Activated T-helper 2 cell treated with anti-CD3 and anti-CD28 coated beads, Interferon-gamma antibody, Interleukin-2, Interleukin-4, amounts not matched to agents 10 μg/mL and 5 μg/mL and 100 μg/mL, durations not matched to agents 14 hours and 24 hours and 36 hours (primary cell): ENCODE measurements around the gene DCC. TPM values are rescaled to one million over a fixed set of nuclear protein-coding genes. Genes with fewer than 3 reads are reported as not detected.
"Not testable (repeated sequence)": the region's sequence is repeated elsewhere in the genome, so short reads cannot be mapped to it uniquely, and the experiment has no call there.

Experiments
- DNase-seq: peaks from one replicate; pipeline ENCODE4 v3.0.0; 2021; ENCODE audit warnings: low spot score
- H3K27ac Mint-ChIP-seq: one replicate; pipeline ENCODE4 v1.8.0; 2021; ENCODE audit warnings: mixed read lengths
- H3K27me3 Mint-ChIP-seq: one replicate; pipeline ENCODE4 v1.8.0; 2021; ENCODE audit warnings: low read depth, mixed read lengths
- H3K36me3 Mint-ChIP-seq: one replicate; pipeline ENCODE4 v1.8.0; 2021; ENCODE audit warnings: low read depth, mixed read lengths
- H3K4me1 Mint-ChIP-seq: one replicate; pipeline ENCODE4 v1.8.0; 2021; ENCODE audit warnings: low read depth, mixed read lengths
- H3K4me3 Mint-ChIP-seq: one replicate; pipeline ENCODE4 v1.8.0; 2021; ENCODE audit warnings: low read depth, mild to moderate bottlenecking, moderate library complexity, mixed read lengths
- H3K9me3 Mint-ChIP-seq: one replicate; pipeline ENCODE4 v1.8.0; 2021; ENCODE audit warnings: mixed read lengths
- intact Hi-C: fragments of 100-400 bp; cut with micrococcal nuclease; formaldehyde crosslinking; loops from one replicate; pipeline ENCODE4 v1.15.1; 2023
- total RNA-seq: library from RNA; stranded (reverse); gene quantifications from 2 replicates; pipeline ENCODE4 v1.2.3, GENCODE V29; 2022

The DCC gene
- total RNA-seq, 1 donor from 2014 or later: not detected

GRCh38 chr18:53443831-53444230 lies 1103.8 kb downstream of the DCC start:
- Mint-ChIP-seq H3K27ac (no peak overlapping the region), H3K9me3 (peaks cover 14% of the 10 kb centered on the region), H3K36me3 (no peaks in the 10 kb centered on the region), H3K27me3 (no peaks in the 10 kb centered on the region), H3K4me1 (no peaks in the 10 kb centered on the region), H3K4me3 (no peak overlapping the region)
- intact Hi-C loops: no loop called here
- DNase-seq: no peak

DNA sequence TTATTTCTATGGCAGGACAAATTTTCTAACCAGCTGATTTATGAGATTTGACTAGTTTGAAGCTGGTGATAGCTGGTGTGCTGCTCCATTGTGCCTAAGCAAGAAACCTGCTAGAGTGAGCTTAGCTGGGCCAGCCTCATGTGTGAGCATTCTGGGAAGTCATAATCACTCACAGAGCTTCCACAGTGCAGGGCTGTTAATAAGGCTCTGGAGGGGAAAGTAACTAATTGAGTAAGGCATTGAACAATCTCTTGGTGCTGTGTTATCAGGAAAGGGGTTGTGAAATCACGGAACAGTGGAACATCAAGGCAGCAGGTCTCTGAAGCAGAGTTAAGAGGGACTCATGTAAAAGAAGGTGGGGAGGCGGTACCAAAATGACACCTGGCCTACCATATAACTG lies 1111.9 kb downstream of the DCC start:
- H3K36me3 Mint-ChIP-seq: no peaks in the 10 kb centered on the region
- H3K27ac Mint-ChIP-seq: no peak overlapping the region
- no peaks in the 10 kb centered on the region for H3K27me3 Mint-ChIP-seq
- H3K4me1 Mint-ChIP-seq: no peaks in the 10 kb centered on the region
- peaks cover 4% of the 10 kb centered on the region for H3K9me3 Mint-ChIP-seq
- H3K4me3 Mint-ChIP-seq: no peak overlapping the region
- intact Hi-C loops: no loop called here
- DNase-seq: no peak

DNA sequence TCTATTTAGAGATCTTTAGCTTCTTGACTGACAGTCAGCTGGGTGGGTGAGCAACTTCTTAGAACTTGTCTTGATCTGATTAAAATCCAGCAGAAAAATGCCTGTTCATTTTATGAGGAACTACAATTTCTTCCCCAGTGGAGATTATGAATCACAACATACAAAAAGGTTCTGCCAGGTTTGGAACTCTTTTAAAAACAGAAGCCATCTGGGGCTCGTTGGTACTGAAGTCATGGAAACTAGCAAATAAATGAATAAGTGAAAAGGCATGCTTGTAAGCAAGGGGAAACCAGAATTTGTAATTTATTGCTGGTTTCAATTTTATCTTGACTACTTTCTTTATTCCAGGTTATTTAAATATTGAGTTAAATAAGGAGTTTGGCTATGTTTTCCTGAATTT lies 1117.1 kb downstream of the DCC start:
- Mint-ChIP-seq H3K9me3 (no peaks in the 10 kb centered on the region), H3K36me3 (no peaks in the 10 kb centered on the region)

DNA sequence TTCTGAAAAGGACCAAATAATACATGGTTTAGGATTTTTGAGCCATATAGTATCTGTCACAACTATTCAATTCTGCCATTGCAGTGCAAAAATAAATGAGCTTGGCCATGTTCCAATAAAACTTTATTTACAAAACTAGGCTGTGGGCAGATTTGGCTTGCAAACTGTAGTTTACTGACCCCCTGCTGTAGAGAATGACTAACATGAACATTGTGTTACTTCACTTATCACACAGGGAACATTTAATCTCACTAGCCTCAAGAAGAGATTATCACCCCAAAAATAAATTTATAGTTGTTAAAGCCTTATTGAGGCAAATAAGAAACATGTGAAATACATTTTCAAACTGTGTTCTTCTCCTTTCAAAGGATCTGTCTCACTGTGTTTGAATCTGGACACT lies 1118.3 kb downstream of the DCC start:
- Mint-ChIP-seq H3K4me3 (no peak overlapping the region), H3K27me3 (no peaks in the 10 kb centered on the region), H3K36me3 (no peaks in the 10 kb centered on the region), H3K4me1 (no peaks in the 10 kb centered on the region), H3K9me3 (peaks cover 7% of the 10 kb centered on the region), H3K27ac (no peak overlapping the region)
- no peak for DNase-seq
- intact Hi-C loops: no loop called here

More for the DNA sequence above, 1117.1 kb downstream of the DCC start:
- intact Hi-C loops: no loop called here
- H3K4me3 Mint-ChIP-seq: no peak overlapping the region
- DNase-seq: no peak
- no peak overlapping the region for H3K27ac Mint-ChIP-seq
- no peaks in the 10 kb centered on the region for H3K27me3 Mint-ChIP-seq
- no peaks in the 10 kb centered on the region for H3K4me1 Mint-ChIP-seq

- Mint-ChIP-seq H3K4me3 (no peak overlapping the region), H3K9me3 (peaks cover 10% of the 10 kb centered on the region), H3K27ac (no peak overlapping the region), H3K36me3 (no peaks in the 10 kb centered on the region), H3K4me1 (no peaks in the 10 kb centered on the region), H3K27me3 (no peaks in the 10 kb centered on the region)
- intact Hi-C loops: no loop called here
- DNase-seq: no peak
These were observed 1119.1 kb downstream of the DCC start for GRCh38 chr18:53458944-53459580.

- peaks cover 31% of the 10 kb centered on the region for H3K9me3 Mint-ChIP-seq
- no peaks in the 10 kb centered on the region for H3K36me3 Mint-ChIP-seq
- DNase-seq: no peak
- no peaks in the 10 kb centered on the region for H3K27me3 Mint-ChIP-seq
- no peak overlapping the region for H3K27ac Mint-ChIP-seq
- no peaks in the 10 kb centered on the region for H3K4me1 Mint-ChIP-seq
- intact Hi-C loops: no loop called here
- H3K4me3 Mint-ChIP-seq: no peak overlapping the region
These were observed 1127.8 kb downstream of the DCC start for GRCh38 chr18:53467756-53468155.

DNA sequence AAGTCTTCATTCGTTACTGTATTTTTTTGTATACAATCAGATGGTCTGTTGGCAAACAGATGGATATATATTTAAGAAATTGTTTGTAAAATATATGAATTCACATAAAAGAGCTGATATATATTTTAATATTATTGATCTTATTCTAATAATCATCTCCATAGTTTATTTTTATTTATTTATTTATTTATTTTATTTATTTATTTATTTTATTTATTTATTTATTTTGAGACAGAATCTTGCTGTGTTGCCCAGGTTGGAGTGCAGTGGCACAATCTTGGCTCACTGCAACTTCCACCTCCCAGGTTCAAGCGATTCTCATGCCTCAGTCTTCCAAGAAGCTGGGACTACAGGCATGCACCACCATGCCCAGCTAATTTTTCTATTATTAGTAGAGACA lies 1128.2 kb downstream of the DCC start:
- DNase-seq, H3K4me1 Mint-ChIP-seq, H3K4me3 Mint-ChIP-seq, intact Hi-C loops, H3K36me3 Mint-ChIP-seq, H3K27me3 Mint-ChIP-seq, H3K27ac Mint-ChIP-seq: not testable (repeated sequence)
- H3K9me3 Mint-ChIP-seq: peaks cover 28% of the 10 kb centered on the region

DNA sequence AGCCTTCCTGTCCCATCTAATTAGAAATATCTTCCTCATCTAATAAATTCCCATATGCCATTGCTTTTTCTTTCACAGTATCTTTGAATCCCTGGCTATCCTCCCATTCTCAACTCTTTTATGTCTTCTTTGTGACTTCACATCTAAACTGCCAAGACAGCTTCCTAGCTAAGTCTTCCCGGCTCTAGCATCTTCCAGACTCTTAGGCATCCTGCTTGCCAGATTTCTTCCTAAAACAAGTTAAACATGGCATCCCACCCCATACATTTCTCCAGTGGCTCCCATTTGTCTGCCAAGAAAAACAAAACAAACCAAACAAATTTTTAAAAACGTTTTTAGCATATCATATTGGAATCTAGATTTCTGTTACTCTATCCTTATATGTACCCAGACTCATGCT lies 1132.5 kb downstream of the DCC start:
- H3K9me3 Mint-ChIP-seq: peaks cover 29% of the 10 kb centered on the region
- H3K4me1 Mint-ChIP-seq: no peaks in the 10 kb centered on the region
- H3K36me3 Mint-ChIP-seq: no peaks in the 10 kb centered on the region
- H3K4me3 Mint-ChIP-seq: no peak overlapping the region
- no peaks in the 10 kb centered on the region for H3K27me3 Mint-ChIP-seq
- DNase-seq: no peak
- intact Hi-C loops: no loop called here
- H3K27ac Mint-ChIP-seq: no peak overlapping the region

DNA sequence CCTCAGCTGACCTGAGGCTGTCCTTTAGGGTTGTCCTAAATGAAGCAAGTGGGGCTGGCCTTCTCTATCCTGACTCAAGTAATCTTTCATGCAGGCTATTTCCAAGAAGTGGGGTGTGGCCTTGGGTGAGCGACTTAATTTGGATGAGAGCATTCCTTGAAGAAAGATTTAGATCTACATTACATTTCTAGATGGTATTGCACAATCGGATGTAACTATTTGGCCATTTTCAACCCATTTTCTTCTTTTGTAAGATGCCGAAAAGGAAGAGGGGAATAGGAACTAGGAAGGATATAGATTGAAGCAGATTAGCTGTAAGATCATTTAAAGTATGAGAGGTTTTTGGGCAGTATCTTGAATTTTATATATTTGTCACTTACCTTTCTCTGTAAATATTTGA lies 1138.2 kb downstream of the DCC start:
- H3K27ac Mint-ChIP-seq: no peak overlapping the region
- no peak overlapping the region for H3K4me3 Mint-ChIP-seq
- no peaks in the 10 kb centered on the region for H3K36me3 Mint-ChIP-seq
- no peaks in the 10 kb centered on the region for H3K4me1 Mint-ChIP-seq
- H3K9me3 Mint-ChIP-seq: peaks cover 23% of the 10 kb centered on the region
- no peaks in the 10 kb centered on the region for H3K27me3 Mint-ChIP-seq
- intact Hi-C loops: no loop called here
- no peak for DNase-seq

GRCh38 chr18:53486296-53486695 lies 1146.3 kb downstream of the DCC start:
- no peaks in the 10 kb centered on the region for H3K27me3 Mint-ChIP-seq
- H3K36me3 Mint-ChIP-seq: no peaks in the 10 kb centered on the region
- intact Hi-C loops: no loop called here
- DNase-seq: no peak
- H3K4me3 Mint-ChIP-seq: no peak overlapping the region
- no peaks in the 10 kb centered on the region for H3K9me3 Mint-ChIP-seq
- H3K27ac Mint-ChIP-seq: no peak overlapping the region
- no peaks in the 10 kb centered on the region for H3K4me1 Mint-ChIP-seq

GRCh38 chr18:53489266-53489665 lies 1149.3 kb downstream of the DCC start:
- Mint-ChIP-seq H3K4me3 (no peak overlapping the region), H3K27ac (no peak overlapping the region), H3K9me3 (peaks cover 13% of the 10 kb centered on the region), H3K4me1 (no peaks in the 10 kb centered on the region), H3K36me3 (no peaks in the 10 kb centered on the region), H3K27me3 (no peaks in the 10 kb centered on the region)
- intact Hi-C loops: no loop called here
- DNase-seq: no peak

- H3K27ac Mint-ChIP-seq: no peak overlapping the region
- no peaks in the 10 kb centered on the region for H3K4me1 Mint-ChIP-seq
- H3K36me3 Mint-ChIP-seq: no peaks in the 10 kb centered on the region
- H3K27me3 Mint-ChIP-seq: no peaks in the 10 kb centered on the region
- DNase-seq: no peak
- H3K9me3 Mint-ChIP-seq: peaks cover 17% of the 10 kb centered on the region
- no peak overlapping the region for H3K4me3 Mint-ChIP-seq
- intact Hi-C loops: no loop called here
These were observed 1150.0 kb downstream of the DCC start for GRCh38 chr18:53490019-53490418.

- no peak for DNase-seq
- Mint-ChIP-seq H3K9me3 (peaks cover 20% of the 10 kb centered on the region), H3K4me1 (no peaks in the 10 kb centered on the region), H3K4me3 (no peak overlapping the region), H3K36me3 (no peaks in the 10 kb centered on the region), H3K27me3 (no peaks in the 10 kb centered on the region), H3K27ac (no peak overlapping the region)
- intact Hi-C loops: no loop called here
These were observed 1156.0 kb downstream of the DCC start for GRCh38 chr18:53496028-53496427.

GRCh38 chr18:53503914-53504441 lies 1164.0 kb downstream of the DCC start:
- Mint-ChIP-seq H3K36me3 (no peaks in the 10 kb centered on the region), H3K27ac (no peak overlapping the region), H3K4me1 (no peaks in the 10 kb centered on the region), H3K27me3 (no peaks in the 10 kb centered on the region), H3K9me3 (peaks cover 9% of the 10 kb centered on the region), H3K4me3 (no peak overlapping the region)
- no peak for DNase-seq
- intact Hi-C loops: no loop called here
